ENCODE results near the gene ZNF169. TPM values are rescaled to one million over a fixed set of nuclear protein-coding genes. Genes with fewer than 3 reads are reported as not detected.
"Not testable (repeated sequence)": the region's sequence is repeated elsewhere in the genome, so short reads cannot be mapped to it uniquely, and the experiment has no call there.

Gene ZNF169
- total RNA-seq, 4 donors from 2014 or later, result 1.00 to 4.7 (median 1.3) TPM

- ATAC-seq (no peak), DNase-seq (no peak)
- H3K36me3 ChIP-seq, result no peaks in the 10 kb centered on the region
- no peak overlapping the region for H3K27ac ChIP-seq
- H3K4me1 ChIP-seq, result no peaks in the 10 kb centered on the region
- H3K27me3 ChIP-seq, result no peaks in the 10 kb centered on the region
- no peaks in the 10 kb centered on the region for H3K9me3 ChIP-seq
- intact Hi-C loops (cut with DNase I; ENCODE audit: low total_unique reads), result no loop called here
- TF ChIP-seq POLR2A (IDR thresholded peaks at IDR 0.05), result no peak
- no peak for TF ChIP-seq CTCF (IDR thresholded peaks at IDR 0.05 in 4 of 5, conservative IDR thresholded peaks at IDR 0.05 in 1 of 5)
- H3K4me3 ChIP-seq, result no peak overlapping the region
- in situ Hi-C loops (cut with MboI; ENCODE audit: low sequenced_read_pairs in 4 of 4), result no loop called here
Observed at GRCh38 chr9:94245651-94246050, 13.4 kb upstream of the ZNF169 start.

DNA sequence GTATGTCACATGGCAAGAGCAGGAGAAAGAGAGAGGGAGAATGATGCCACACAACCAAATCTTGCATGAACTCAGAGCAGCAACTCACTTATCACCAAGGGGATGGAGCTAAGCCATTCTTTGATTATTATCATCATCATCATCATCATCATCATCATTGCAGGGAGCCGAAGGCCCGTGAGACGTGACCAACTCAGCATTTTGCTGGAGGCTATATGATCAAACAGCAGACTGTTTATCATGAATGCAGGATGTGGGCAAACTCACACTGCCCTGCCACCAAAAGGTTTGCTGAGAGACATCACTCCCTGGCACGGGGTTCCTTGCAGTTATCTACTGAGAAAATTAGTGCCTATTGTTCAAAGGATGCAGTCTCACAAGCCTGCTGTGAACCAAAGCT lies 8.6 kb upstream of the ZNF169 start:
- no peaks in the 10 kb centered on the region for H3K36me3 ChIP-seq
- H3K27ac ChIP-seq, result no peak overlapping the region
- no peaks in the 10 kb centered on the region for H3K9me3 ChIP-seq
- TF ChIP-seq POLR2A (IDR thresholded peaks at IDR 0.05), result no peak
- no peak for TF ChIP-seq CTCF (IDR thresholded peaks at IDR 0.05 in 4 of 5, conservative IDR thresholded peaks at IDR 0.05 in 1 of 5)
- intact Hi-C loops (cut with DNase I; ENCODE audit: low total_unique reads) (no loop called here), in situ Hi-C loops (cut with MboI; ENCODE audit: low sequenced_read_pairs in 4 of 4) (no loop called here)
- H3K4me3 ChIP-seq, result no peak overlapping the region
- DNase-seq (no peak), ATAC-seq (no peak)
- H3K27me3 ChIP-seq, result no peaks in the 10 kb centered on the region
- H3K4me1 ChIP-seq, result no peaks in the 10 kb centered on the region

- no peak for TF ChIP-seq POLR2A (IDR thresholded peaks at IDR 0.05)
- TF ChIP-seq CTCF (IDR thresholded peaks at IDR 0.05 in 4 of 5, conservative IDR thresholded peaks at IDR 0.05 in 1 of 5), result no peak
- no peak for ATAC-seq
- H3K9me3 ChIP-seq, result no peaks in the 10 kb centered on the region
- H3K4me1 ChIP-seq, result peaks cover 8 to 12% of the 10 kb centered on the region in 2 donors
- DNase-seq, result no peak
- no peaks in the 10 kb centered on the region for H3K36me3 ChIP-seq
- no peaks in the 10 kb centered on the region for H3K27me3 ChIP-seq
- intact Hi-C loops (cut with DNase I; ENCODE audit: low total_unique reads), result no loop called here
- H3K4me3 ChIP-seq, result no peak overlapping the region
- in situ Hi-C loops (cut with MboI; ENCODE audit: low sequenced_read_pairs in 4 of 4), result no loop called here
- H3K27ac ChIP-seq, result no peak overlapping the region
Observed at GRCh38 chr9:94256007-94256406, 3.1 kb upstream of the ZNF169 start.

- H3K36me3 ChIP-seq; intact Hi-C loops (cut with DNase I; ENCODE audit: low total_unique reads); H3K4me3 ChIP-seq; H3K9me3 ChIP-seq; ATAC-seq; in situ Hi-C loops (cut with MboI; ENCODE audit: low sequenced_read_pairs in 4 of 4); H3K27ac ChIP-seq; H3K4me1 ChIP-seq; H3K27me3 ChIP-seq; DNase-seq: not testable (repeated sequence)
Observed at GRCh38 chr9:94265626-94266402, 6.7 kb downstream of the ZNF169 start.

GRCh38 chr9:94269264-94269663 lies 10.2 kb downstream of the ZNF169 start:
- TF ChIP-seq POLR2A (IDR thresholded peaks at IDR 0.05) (no peak), CTCF (IDR thresholded peaks at IDR 0.05 in 4 of 5, conservative IDR thresholded peaks at IDR 0.05 in 1 of 5) (no peak)
- Histone ChIP-seq H3K27ac (no peak overlapping the region), H3K9me3 (no peaks in the 10 kb centered on the region), H3K27me3 (no peaks in the 10 kb centered on the region), H3K36me3 (no peaks in the 10 kb centered on the region), H3K4me3 (no peak overlapping the region), H3K4me1 (peaks cover 0 to 4% of the 10 kb centered on the region in 2 donors)
- ATAC-seq (no peak), DNase-seq (no peak)
- intact Hi-C loops (cut with DNase I; ENCODE audit: low total_unique reads) (no loop called here), in situ Hi-C loops (cut with MboI; ENCODE audit: low sequenced_read_pairs in 4 of 4) (no loop called here)

Measured in gastrocnemius medialis (tissue), 4 donors.